ENCODE data around the gene CUL4A.

The CUL4A gene

DNA sequence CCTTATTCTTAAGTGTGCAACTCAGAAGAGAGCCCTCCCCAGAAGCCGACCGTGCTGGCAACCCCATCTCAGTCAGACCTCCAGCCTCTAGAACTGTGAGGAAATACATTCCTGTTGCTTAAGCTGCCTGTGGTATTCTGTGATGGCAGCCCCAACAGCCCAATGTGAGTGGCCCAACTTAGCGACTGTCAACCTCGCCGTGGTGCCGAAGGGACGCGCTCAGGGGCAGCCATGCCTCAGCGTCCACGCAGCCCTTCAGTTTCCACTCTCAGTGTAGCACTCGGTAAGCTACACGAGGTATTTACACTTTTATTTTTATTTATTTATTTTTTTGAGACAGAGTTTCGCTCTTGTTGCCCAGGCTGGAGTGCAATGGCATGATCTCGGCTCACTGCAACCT is 32.6 kb upstream of the CUL4A start:
- TF ChIP-seq, protein P1, sequence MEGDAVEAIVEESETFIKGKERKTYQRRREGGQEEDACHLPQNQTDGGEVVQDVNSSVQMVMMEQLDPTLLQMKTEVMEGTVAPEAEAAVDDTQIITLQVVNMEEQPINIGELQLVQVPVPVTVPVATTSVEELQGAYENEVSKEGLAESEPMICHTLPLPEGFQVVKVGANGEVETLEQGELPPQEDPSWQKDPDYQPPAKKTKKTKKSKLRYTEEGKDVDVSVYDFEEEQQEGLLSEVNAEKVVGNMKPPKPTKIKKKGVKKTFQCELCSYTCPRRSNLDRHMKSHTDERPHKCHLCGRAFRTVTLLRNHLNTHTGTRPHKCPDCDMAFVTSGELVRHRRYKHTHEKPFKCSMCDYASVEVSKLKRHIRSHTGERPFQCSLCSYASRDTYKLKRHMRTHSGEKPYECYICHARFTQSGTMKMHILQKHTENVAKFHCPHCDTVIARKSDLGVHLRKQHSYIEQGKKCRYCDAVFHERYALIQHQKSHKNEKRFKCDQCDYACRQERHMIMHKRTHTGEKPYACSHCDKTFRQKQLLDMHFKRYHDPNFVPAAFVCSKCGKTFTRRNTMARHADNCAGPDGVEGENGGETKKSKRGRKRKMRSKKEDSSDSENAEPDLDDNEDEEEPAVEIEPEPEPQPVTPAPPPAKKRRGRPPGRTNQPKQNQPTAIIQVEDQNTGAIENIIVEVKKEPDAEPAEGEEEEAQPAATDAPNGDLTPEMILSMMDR (IDR thresholded peaks at IDR 0.05; ENCODE audit: insufficient read depth, low read length, poor library complexity, severe bottlenecking), result no peak
- H3K36me3 ChIP-seq (ENCODE audit: control insufficient read depth, insufficient read depth, low read length), result peaks cover 22% of the 10 kb centered on the region

DNA sequence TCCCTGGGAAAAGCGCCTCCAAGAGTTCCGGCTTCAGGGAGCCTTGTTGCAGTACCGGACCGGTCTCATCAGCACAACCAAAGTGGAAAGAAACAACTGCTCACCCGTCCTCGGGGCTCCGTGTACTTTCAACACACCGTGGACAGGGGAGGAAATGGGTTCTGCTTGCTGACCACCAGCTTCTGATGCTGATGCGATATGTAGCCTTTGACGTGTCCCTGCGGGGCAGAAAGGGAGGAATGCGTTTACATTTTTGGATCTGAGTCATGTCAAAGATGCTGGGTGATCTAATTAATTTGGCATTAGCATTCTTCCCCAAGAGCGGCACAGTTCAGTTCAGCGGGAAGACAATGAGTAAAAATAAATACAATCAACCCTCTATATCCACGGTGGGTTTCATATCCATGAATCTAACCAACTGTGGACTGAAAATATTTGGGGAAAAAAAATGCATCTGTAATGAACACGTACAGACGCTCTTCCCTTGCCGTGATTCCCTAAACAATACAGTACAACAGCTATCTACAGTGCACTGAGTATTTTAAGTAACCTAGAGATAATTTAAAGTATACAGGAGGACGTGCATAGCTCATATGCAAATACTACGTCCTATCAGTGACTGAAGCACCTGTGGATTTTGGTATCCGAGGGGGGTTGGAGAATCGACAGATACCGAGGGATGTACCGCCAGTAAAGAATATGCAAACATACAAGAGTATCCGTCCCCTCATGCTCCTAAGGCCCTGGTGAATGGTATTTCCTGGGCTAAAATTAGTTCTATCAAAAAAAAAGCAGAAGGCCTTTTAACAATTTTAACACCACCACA is 31.1 kb upstream of the CUL4A start:
- DNase-seq (ENCODE audit: extremely low read depth, insufficient read length), result no peak
- TF ChIP-seq, protein P1 (IDR thresholded peaks at IDR 0.05; ENCODE audit: insufficient read depth, low read length, poor library complexity, severe bottlenecking), result no peak
- Histone ChIP-seq H3K36me3 (ENCODE audit: control insufficient read depth, insufficient read depth, low read length) (peaks cover 22% of the 10 kb centered on the region), H3K4me3 (replicated peaks; ENCODE audit: low read depth, low read length) (no peak overlapping the region), H3K27me3 (replicated peaks; ENCODE audit: control insufficient read depth, insufficient read depth, low read length) (no peaks in the 10 kb centered on the region)

More for the DNA sequence above, 32.6 kb upstream of the CUL4A start:
- Histone ChIP-seq H3K4me3 (replicated peaks; ENCODE audit: low read depth, low read length) (no peak overlapping the region), H3K27me3 (replicated peaks; ENCODE audit: control insufficient read depth, insufficient read depth, low read length) (no peaks in the 10 kb centered on the region)
- no peak for DNase-seq (ENCODE audit: extremely low read depth, insufficient read length)

DNA sequence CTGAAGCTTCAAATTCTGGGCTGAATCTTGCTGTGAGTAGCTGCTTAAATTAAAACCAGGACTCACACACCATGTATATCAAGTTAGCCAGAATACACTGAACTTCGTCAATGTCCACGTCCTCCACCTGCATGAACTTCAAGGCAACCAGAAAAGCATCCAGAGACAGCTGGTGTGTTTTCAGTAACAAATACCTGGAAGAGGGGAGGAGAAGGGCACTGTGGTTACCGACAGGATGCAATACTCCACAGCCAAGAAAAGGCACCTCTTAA is 30.6 kb upstream of the CUL4A start:
- H3K27me3 ChIP-seq (replicated peaks; ENCODE audit: control insufficient read depth, insufficient read depth, low read length), result no peaks in the 10 kb centered on the region
- peaks cover 25% of the 10 kb centered on the region for H3K36me3 ChIP-seq (ENCODE audit: control insufficient read depth, insufficient read depth, low read length)
- H3K4me3 ChIP-seq (replicated peaks; ENCODE audit: low read depth, low read length), result no peak overlapping the region
- TF ChIP-seq, protein P1 (IDR thresholded peaks at IDR 0.05; ENCODE audit: insufficient read depth, low read length, poor library complexity, severe bottlenecking), result no peak
- DNase-seq (ENCODE audit: extremely low read depth, insufficient read length), result no peak

DNA sequence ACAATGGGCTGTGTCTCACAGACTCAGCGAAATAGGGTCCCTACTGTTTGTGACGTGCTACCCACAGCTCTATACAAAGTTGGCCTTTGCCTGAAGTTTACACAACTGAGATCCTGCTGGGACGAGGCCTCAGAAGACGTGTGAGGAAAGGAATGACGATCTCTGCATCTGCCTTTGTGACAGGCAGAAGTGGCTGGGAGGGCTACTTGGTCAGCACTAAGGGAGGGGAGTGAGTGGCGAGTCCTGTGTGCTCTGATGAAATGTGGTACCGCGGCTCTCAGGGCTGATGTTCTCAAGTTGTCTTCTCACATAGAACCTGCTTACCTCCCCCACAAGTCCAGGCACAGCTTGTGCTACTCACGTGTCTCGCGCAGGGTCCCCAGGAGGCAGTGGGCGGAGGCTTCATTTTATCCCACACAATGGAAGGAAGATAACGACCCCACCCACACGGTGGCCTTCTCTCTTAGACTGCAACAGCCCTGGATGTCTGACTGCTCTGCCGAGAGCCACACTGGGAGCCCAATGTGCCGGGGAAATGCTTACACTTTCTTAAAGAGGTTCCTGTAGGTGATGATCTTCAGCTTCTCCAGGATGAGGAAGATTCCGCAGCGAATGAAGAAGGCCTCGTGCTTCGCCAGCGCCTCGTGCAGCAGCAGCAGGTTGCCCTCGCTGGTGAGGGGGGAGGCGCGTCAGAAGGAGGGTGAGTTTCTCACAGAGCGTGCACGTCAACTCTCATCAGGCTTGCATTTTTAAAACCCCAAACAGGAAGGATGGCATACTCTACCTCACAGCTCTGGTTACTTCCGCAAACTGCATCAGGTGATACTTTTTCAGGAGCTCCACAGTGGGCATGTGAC is 29.8 kb upstream of the CUL4A start:
- TF ChIP-seq, protein P1 (IDR thresholded peaks at IDR 0.05; ENCODE audit: insufficient read depth, low read length, poor library complexity, severe bottlenecking), result no peak
- no peaks in the 10 kb centered on the region for H3K27me3 ChIP-seq (replicated peaks; ENCODE audit: control insufficient read depth, insufficient read depth, low read length)
- peaks cover 25% of the 10 kb centered on the region for H3K36me3 ChIP-seq (ENCODE audit: control insufficient read depth, insufficient read depth, low read length)
- no peak for DNase-seq (ENCODE audit: extremely low read depth, insufficient read length)
- H3K4me3 ChIP-seq (replicated peaks; ENCODE audit: low read depth, low read length), result no peak overlapping the region

DNA sequence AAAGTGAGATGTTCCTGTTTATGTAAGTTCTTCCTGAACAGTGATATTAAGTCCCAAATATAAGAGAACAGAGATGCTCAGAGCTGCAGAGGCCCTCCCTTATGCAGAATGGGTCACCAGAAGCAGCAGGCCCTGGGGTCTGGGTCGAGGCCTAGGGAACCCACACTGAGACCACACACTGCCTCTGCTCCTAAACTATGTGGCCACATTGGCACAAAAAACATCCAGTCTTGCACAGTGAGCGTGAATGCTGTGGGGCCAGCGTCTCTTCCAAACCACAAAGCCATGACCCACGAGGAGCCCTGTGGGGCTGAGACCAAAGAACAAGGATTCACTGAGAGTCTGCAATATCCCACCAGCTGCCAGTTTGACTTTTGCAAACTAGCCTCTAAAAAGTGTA is 27.4 kb upstream of the CUL4A start:
- no peak for DNase-seq (ENCODE audit: extremely low read depth, insufficient read length)
- no peak overlapping the region for H3K4me3 ChIP-seq (replicated peaks; ENCODE audit: low read depth, low read length)
- H3K36me3 ChIP-seq (ENCODE audit: control insufficient read depth, insufficient read depth, low read length), result peaks cover 19% of the 10 kb centered on the region
- H3K27me3 ChIP-seq (replicated peaks; ENCODE audit: control insufficient read depth, insufficient read depth, low read length), result no peaks in the 10 kb centered on the region
- TF ChIP-seq, protein P1 (IDR thresholded peaks at IDR 0.05; ENCODE audit: insufficient read depth, low read length, poor library complexity, severe bottlenecking), result no peak

Data from GM06990 (cell line).